HG02759 (cell line): ENCODE measurements around the gene MASP2.
"Not testable (repeated sequence)": the region's sequence is repeated elsewhere in the genome, so short reads cannot be mapped to it uniquely, and the experiment has no call there.

Source experiments
- ATAC-seq: cut with Tn5 transposase; IDR thresholded peaks from one replicate; pipeline ENCODE4 v1.9.1; 2021; ENCODE audit warnings: mild to moderate bottlenecking, moderate library complexity; ENCODE audit not compliant: unreplicated experiment

The MASP2 gene

GRCh38 chr1:10992004-10992403 lies 55.0 kb downstream of the MASP2 start:
- not testable (repeated sequence) for ATAC-seq

GRCh38 chr1:10990828-10991227 lies 56.2 kb downstream of the MASP2 start:
- ATAC-seq: no peak

- ATAC-seq: not testable (repeated sequence)
These were observed 57.0 kb downstream of the MASP2 start for GRCh38 chr1:10989920-10990516.

GRCh38 chr1:10989095-10989494 lies 57.9 kb downstream of the MASP2 start:
- ATAC-seq: no peak

GRCh38 chr1:10987840-10988417 lies 59.1 kb downstream of the MASP2 start:
- ATAC-seq: no peak

- ATAC-seq: peak; percentile 37
These were observed 60.5 kb downstream of the MASP2 start for GRCh38 chr1:10986525-10986890.

- no peak for ATAC-seq
These were observed 66.0 kb downstream of the MASP2 start for GRCh38 chr1:10980841-10981727.

- no peak for ATAC-seq
These were observed 66.9 kb downstream of the MASP2 start for GRCh38 chr1:10980094-10980577.

- ATAC-seq: no peak
These were observed 67.5 kb downstream of the MASP2 start for GRCh38 chr1:10979483-10979920.

- ATAC-seq: no peak
These were observed 68.3 kb downstream of the MASP2 start for GRCh38 chr1:10978719-10979118.
